HepG2 (cell line): Measurements from ENCODE around the gene PAIP1. TPM values are rescaled to one million over a fixed set of nuclear protein-coding genes. Genes with fewer than 3 reads are reported as not detected.

Source experiments
- CENPT ChIP-seq: sonication (generic); formaldehyde crosslinking; IDR thresholded peaks from 2 replicates; pipeline ENCODE4 v1.8.0; 2022; ENCODE audit warnings: low read depth, mild to moderate bottlenecking, moderate library complexity, missing genetic modification reagents
- RBFOX2 ChIP-seq: fragments of 200-400 bp; formaldehyde crosslinking; IDR thresholded peaks from 2 replicates; pipeline ENCODE4 v1.6.1; 2017; ENCODE audit warnings: low read depth, mild to moderate bottlenecking, low read length
- TAF15 ChIP-seq: fragments of 200-400 bp; formaldehyde crosslinking; IDR thresholded peaks from one replicate; pipeline ENCODE4 v1.6.1; 2018; ENCODE audit warnings: mild to moderate bottlenecking, low read depth, low read length; ENCODE audit not compliant: poor library complexity, severe bottlenecking
- ZNF547 ChIP-seq: sonication (generic); formaldehyde crosslinking; IDR thresholded peaks from 2 replicates; pipeline ENCODE4 v1.5.1; 2020; ENCODE audit warnings: mild to moderate bottlenecking, missing genetic modification reagents
- polyA plus RNA-seq, 8 experiments: library from polyadenylated mRNA; depleted of rRNA in 3 of 8; stranded (reverse) in 7 of 8; unstranded in 1 of 8; fragments of >200 nt; fragmentation: Illumina TruSeq in 4 of 8; extraction: Trizol in 4 of 8; gene quantifications; 2 replicates each; pipeline versions ENCODE4 v1.2.1 to v1.2.3, GENCODE V29; 2011 to 2016; ENCODE audit warnings: low read depth in 4 of 8, missing spikeins in 1 of 8, mixed read lengths in 1 of 8; ENCODE audit not compliant: insufficient read depth in 1 of 8
- total RNA-seq, 5 experiments: library from RNA; depleted of rRNA; stranded (reverse); fragments of >200 nt; fragmentation: Illumina TruSeq; extraction: Trizol; gene quantifications; 2 replicates each; pipeline ENCODE4 v1.2.3, GENCODE V29; 2016; ENCODE audit warnings: low read depth in 1 of 5
- TF ChIP-seq, protein P1 (sequence below): sonication (generic); formaldehyde crosslinking; IDR thresholded peaks from 2 replicates; pipeline ENCODE4 v1.4.0; 2020; ENCODE audit warnings: missing genetic modification reagents
- TF ChIP-seq, protein P2 (sequence below): sonication (generic); formaldehyde crosslinking; IDR thresholded peaks from 2 replicates; pipeline ENCODE4 v1.4.0; 2020; ENCODE audit warnings: low read depth, missing genetic modification reagents
- TF ChIP-seq, protein P3 (sequence below): sonication (generic); formaldehyde crosslinking; IDR thresholded peaks from 2 replicates; pipeline ENCODE4 v1.5.0; 2020; ENCODE audit warnings: mild to moderate bottlenecking, missing genetic modification reagents, moderate library complexity
- TF ChIP-seq, protein P4 (sequence below): sonication (generic); formaldehyde crosslinking; IDR thresholded peaks from 2 replicates; pipeline ENCODE4 v1.9.0; 2021; ENCODE audit warnings: mild to moderate bottlenecking, missing genetic modification reagents

The PAIP1 gene
- total and polyA plus RNA-seq, 2 of the 13 experiments (the other 11 are each of a cell fraction or from before 2014, with no cell fraction given) = 96.6 to 116 TPM

DNA sequence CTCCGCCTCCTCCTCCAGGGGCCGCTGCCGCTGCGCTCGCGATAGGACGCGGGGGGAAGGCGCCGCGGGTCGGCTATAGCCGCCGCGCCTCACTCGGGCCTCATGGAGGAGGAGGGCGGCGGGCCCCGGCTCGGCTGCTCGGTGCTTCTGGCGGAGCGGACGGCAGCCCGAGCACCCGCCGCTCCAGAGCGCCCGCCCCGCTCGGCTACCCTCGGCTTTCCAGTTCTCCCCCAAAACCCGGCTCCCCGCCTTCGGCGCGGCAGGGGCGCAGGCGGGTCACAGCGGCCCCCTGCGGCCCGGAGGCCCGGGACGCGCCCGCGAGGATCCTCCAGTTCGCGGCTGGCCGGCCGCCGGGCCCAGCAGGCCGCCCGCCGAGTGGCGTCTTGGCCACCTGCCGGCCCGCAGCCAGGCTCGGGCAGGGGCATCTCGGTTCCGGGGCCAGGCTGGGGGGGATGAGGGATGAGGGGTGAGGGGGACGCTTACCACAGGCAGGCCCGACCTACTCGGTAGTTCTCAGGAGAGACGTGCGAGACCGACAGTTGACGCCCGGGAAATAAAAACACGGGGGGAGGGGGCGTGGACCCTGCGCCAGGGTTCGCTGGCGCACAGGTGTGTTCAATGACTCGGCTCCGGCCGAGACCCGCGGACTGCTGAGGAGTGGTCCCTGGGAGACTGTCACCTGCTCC, at the start of gene PAIP1 (continued):
- TF ChIP-seq, protein P1, sequence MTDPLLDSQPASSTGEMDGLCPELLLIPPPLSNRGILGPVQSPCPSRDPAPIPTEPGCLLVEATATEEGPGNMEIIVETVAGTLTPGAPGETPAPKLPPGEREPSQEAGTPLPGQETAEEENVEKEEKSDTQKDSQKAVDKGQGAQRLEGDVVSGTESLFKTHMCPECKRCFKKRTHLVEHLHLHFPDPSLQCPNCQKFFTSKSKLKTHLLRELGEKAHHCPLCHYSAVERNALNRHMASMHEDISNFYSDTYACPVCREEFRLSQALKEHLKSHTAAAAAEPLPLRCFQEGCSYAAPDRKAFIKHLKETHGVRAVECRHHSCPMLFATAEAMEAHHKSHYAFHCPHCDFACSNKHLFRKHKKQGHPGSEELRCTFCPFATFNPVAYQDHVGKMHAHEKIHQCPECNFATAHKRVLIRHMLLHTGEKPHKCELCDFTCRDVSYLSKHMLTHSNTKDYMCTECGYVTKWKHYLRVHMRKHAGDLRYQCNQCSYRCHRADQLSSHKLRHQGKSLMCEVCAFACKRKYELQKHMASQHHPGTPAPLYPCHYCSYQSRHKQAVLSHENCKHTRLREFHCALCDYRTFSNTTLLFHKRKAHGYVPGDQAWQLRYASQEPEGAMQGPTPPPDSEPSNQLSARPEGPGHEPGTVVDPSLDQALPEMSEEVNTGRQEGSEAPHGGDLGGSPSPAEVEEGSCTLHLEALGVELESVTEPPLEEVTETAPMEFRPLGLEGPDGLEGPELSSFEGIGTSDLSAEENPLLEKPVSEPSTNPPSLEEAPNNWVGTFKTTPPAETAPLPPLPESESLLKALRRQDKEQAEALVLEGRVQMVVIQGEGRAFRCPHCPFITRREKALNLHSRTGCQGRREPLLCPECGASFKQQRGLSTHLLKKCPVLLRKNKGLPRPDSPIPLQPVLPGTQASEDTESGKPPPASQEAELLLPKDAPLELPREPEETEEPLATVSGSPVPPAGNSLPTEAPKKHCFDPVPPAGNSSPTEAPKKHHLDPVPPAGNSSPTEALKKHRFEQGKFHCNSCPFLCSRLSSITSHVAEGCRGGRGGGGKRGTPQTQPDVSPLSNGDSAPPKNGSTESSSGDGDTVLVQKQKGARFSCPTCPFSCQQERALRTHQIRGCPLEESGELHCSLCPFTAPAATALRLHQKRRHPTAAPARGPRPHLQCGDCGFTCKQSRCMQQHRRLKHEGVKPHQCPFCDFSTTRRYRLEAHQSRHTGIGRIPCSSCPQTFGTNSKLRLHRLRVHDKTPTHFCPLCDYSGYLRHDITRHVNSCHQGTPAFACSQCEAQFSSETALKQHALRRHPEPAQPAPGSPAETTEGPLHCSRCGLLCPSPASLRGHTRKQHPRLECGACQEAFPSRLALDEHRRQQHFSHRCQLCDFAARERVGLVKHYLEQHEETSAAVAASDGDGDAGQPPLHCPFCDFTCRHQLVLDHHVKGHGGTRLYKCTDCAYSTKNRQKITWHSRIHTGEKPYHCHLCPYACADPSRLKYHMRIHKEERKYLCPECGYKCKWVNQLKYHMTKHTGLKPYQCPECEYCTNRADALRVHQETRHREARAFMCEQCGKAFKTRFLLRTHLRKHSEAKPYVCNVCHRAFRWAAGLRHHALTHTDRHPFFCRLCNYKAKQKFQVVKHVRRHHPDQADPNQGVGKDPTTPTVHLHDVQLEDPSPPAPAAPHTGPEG (CRISPR knock-in tag) = peak; percentile 47; the same call in 1 of the 2 replicates
- TF ChIP-seq ZNF547 (CRISPR knock-in tag) (0 out of 2 replicates have a peak, but pooled peaks have one; percentile 11), CENPT (CRISPR knock-in tag) (peak; percentile 28; the same call in 1 of the 2 replicates), TAF15 (peak; percentile 47), RBFOX2 (peak; percentile 98)
- TF ChIP-seq, protein P2, sequence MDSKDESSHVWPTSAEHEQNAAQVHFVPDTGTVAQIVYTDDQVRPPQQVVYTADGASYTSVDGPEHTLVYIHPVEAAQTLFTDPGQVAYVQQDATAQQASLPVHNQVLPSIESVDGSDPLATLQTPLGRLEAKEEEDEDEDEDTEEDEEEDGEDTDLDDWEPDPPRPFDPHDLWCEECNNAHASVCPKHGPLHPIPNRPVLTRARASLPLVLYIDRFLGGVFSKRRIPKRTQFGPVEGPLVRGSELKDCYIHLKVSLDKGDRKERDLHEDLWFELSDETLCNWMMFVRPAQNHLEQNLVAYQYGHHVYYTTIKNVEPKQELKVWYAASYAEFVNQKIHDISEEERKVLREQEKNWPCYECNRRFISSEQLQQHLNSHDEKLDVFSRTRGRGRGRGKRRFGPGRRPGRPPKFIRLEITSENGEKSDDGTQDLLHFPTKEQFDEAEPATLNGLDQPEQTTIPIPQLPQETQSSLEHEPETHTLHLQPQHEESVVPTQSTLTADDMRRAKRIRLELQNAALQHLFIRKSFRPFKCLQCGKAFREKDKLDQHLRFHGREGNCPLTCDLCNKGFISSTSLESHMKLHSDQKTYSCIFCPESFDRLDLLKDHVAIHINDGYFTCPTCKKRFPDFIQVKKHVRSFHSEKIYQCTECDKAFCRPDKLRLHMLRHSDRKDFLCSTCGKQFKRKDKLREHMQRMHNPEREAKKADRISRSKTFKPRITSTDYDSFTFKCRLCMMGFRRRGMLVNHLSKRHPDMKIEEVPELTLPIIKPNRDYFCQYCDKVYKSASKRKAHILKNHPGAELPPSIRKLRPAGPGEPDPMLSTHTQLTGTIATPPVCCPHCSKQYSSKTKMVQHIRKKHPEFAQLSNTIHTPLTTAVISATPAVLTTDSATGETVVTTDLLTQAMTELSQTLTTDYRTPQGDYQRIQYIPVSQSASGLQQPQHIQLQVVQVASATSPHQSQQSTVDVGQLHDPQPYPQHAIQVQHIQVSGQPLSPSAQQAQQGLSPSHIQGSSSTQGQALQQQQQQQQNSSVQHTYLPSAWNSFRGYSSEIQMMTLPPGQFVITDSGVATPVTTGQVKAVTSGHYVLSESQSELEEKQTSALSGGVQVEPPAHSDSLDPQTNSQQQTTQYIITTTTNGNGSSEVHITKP (CRISPR knock-in tag) = no peak
- TF ChIP-seq, protein P3, sequence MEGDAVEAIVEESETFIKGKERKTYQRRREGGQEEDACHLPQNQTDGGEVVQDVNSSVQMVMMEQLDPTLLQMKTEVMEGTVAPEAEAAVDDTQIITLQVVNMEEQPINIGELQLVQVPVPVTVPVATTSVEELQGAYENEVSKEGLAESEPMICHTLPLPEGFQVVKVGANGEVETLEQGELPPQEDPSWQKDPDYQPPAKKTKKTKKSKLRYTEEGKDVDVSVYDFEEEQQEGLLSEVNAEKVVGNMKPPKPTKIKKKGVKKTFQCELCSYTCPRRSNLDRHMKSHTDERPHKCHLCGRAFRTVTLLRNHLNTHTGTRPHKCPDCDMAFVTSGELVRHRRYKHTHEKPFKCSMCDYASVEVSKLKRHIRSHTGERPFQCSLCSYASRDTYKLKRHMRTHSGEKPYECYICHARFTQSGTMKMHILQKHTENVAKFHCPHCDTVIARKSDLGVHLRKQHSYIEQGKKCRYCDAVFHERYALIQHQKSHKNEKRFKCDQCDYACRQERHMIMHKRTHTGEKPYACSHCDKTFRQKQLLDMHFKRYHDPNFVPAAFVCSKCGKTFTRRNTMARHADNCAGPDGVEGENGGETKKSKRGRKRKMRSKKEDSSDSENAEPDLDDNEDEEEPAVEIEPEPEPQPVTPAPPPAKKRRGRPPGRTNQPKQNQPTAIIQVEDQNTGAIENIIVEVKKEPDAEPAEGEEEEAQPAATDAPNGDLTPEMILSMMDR (CRISPR knock-in tag) = peak; percentile 51; the same call in 1 of the 2 replicates
- TF ChIP-seq, protein P4, sequence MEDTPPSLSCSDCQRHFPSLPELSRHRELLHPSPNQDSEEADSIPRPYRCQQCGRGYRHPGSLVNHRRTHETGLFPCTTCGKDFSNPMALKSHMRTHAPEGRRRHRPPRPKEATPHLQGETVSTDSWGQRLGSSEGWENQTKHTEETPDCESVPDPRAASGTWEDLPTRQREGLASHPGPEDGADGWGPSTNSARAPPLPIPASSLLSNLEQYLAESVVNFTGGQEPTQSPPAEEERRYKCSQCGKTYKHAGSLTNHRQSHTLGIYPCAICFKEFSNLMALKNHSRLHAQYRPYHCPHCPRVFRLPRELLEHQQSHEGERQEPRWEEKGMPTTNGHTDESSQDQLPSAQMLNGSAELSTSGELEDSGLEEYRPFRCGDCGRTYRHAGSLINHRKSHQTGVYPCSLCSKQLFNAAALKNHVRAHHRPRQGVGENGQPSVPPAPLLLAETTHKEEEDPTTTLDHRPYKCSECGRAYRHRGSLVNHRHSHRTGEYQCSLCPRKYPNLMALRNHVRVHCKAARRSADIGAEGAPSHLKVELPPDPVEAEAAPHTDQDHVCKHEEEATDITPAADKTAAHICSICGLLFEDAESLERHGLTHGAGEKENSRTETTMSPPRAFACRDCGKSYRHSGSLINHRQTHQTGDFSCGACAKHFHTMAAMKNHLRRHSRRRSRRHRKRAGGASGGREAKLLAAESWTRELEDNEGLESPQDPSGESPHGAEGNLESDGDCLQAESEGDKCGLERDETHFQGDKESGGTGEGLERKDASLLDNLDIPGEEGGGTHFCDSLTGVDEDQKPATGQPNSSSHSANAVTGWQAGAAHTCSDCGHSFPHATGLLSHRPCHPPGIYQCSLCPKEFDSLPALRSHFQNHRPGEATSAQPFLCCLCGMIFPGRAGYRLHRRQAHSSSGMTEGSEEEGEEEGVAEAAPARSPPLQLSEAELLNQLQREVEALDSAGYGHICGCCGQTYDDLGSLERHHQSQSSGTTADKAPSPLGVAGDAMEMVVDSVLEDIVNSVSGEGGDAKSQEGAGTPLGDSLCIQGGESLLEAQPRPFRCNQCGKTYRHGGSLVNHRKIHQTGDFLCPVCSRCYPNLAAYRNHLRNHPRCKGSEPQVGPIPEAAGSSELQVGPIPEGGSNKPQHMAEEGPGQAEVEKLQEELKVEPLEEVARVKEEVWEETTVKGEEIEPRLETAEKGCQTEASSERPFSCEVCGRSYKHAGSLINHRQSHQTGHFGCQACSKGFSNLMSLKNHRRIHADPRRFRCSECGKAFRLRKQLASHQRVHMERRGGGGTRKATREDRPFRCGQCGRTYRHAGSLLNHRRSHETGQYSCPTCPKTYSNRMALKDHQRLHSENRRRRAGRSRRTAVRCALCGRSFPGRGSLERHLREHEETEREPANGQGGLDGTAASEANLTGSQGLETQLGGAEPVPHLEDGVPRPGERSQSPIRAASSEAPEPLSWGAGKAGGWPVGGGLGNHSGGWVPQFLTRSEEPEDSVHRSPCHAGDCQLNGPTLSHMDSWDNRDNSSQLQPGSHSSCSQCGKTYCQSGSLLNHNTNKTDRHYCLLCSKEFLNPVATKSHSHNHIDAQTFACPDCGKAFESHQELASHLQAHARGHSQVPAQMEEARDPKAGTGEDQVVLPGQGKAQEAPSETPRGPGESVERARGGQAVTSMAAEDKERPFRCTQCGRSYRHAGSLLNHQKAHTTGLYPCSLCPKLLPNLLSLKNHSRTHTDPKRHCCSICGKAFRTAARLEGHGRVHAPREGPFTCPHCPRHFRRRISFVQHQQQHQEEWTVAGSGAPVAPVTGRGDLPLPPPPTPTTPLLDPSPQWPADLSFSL (CRISPR knock-in tag) = no peak
